H1 (cell line): Measurements from ENCODE around the gene NAA60. TPM values are rescaled to one million over a fixed set of nuclear protein-coding genes. Genes with fewer than 3 reads are reported as not detected.

Experiments used
- CTCF ChIA-PET: fragments of 300-600 bp; sonication (Branson Sonifier 250); formaldehyde crosslinking; loops from one replicate; lab custom pipeline; 2021; ENCODE audit not compliant: partially characterized antibody; lab: Charles Lee
- POLR2A ChIA-PET: fragments of 300-600 bp; sonication (Branson Sonifier 250); formaldehyde crosslinking; loops from one replicate; lab custom pipeline; 2021; ENCODE audit warnings: inconsistent platforms; ENCODE audit not compliant: partially characterized antibody; lab: Charles Lee
- DNase-seq, 2 experiments: peaks; one replicate each; pipeline versions ENCODE4 v3.0.0 to v3.0.0-alpha.2; 2010 to 2022; ENCODE audit warnings: low spot score in 2 of 2, low read depth in 1 of 2, mixed read lengths in 1 of 2
- FAIRE-seq: peaks from 2 replicates; lab custom pipeline; 2011; peaks lifted over from hg19 to GRCh38; lab: Jason Lieb, UNC
- H2AFZ ChIP-seq: 2 replicates; pipeline ENCODE4 v1.8.1; 2012; ENCODE audit warnings: low read length, inconsistent platforms
- H2AK5ac ChIP-seq: 2 replicates; pipeline ENCODE4 v1.6.1; 2013; ENCODE audit warnings: low read depth, low read length
- H2BK120ac ChIP-seq: replicated peaks from 2 replicates; pipeline ENCODE3; 2013; ENCODE audit warnings: low read depth, low read length, inconsistent platforms
- H2BK12ac ChIP-seq: 2 replicates; pipeline ENCODE4 v1.6.1; 2013; ENCODE audit warnings: low read depth, low read length
- H2BK15ac ChIP-seq: 2 replicates; pipeline ENCODE4 v1.6.1; 2013; ENCODE audit warnings: low read length
- H2BK20ac ChIP-seq: 2 replicates; pipeline ENCODE4 v1.6.1; 2013; ENCODE audit warnings: low read length
- H2BK5ac ChIP-seq: 2 replicates; pipeline ENCODE4 v1.6.1; 2013; ENCODE audit warnings: low read depth, low read length
- H3K14ac ChIP-seq: 2 replicates; pipeline ENCODE4 v1.6.1; 2013; ENCODE audit warnings: inconsistent platforms; ENCODE audit not compliant: insufficient read length
- H3K18ac ChIP-seq: 2 replicates; pipeline ENCODE4 v1.6.1; 2013; ENCODE audit warnings: low read length; ENCODE audit errors: extremely low read depth
- H3K23ac ChIP-seq: 2 replicates; pipeline ENCODE4 v1.6.1; 2013; ENCODE audit warnings: inconsistent platforms; ENCODE audit not compliant: insufficient read length
- H3K23me2 ChIP-seq: 2 replicates; pipeline ENCODE4 v1.6.1; 2013; ENCODE audit warnings: low read depth, low read length
- H3K27ac ChIP-seq: 2 replicates; pipeline ENCODE4 v1.6.1; 2011; ENCODE audit warnings: low read depth, low read length, inconsistent platforms
- H3K27me3 ChIP-seq, 4 experiments: replicated peaks in 1 of 4; 1 replicate in 1 of 4; 2 replicates in 3 of 4; pipeline versions ENCODE4 v1.6.1 to v1.8.1; 2011 to 2013; ENCODE audit warnings: low read length in 3 of 4, mild to moderate bottlenecking in 3 of 4, inconsistent platforms in 2 of 4, mixed read lengths in 2 of 4, moderate library complexity in 1 of 4; ENCODE audit not compliant: control insufficient read depth in 3 of 4, insufficient read depth in 3 of 4; ENCODE audit errors: extremely low read depth in 1 of 4
- H3K36me3 ChIP-seq, 4 experiments: 2 replicates each; pipeline versions ENCODE4 v1.6.1 to v1.8.1; 2011 to 2013; ENCODE audit warnings: mild to moderate bottlenecking in 4 of 4, low read length in 3 of 4, moderate library complexity in 2 of 4, control low read depth in 1 of 4, inconsistent platforms in 1 of 4; ENCODE audit not compliant: insufficient read depth in 4 of 4, control insufficient read depth in 2 of 4
- H3K4ac ChIP-seq: replicated peaks from 2 replicates; pipeline ENCODE3; 2013; ENCODE audit warnings: low read length, low read depth, mixed read lengths, inconsistent platforms; ENCODE audit not compliant: insufficient read length
- H3K4me1 ChIP-seq, 4 experiments: replicated peaks in 1 of 4; 1 replicate in 1 of 4; 2 replicates in 3 of 4; pipeline versions ENCODE4 v1.6.1 to v1.8.1; 2011 to 2013; ENCODE audit warnings: low read length in 3 of 4, inconsistent platforms in 2 of 4, mixed read lengths in 1 of 4; ENCODE audit not compliant: insufficient read depth in 4 of 4, control insufficient read depth in 3 of 4
- H3K4me2 ChIP-seq, 2 experiments: 2 replicates each; pipeline versions ENCODE4 v1.6.1 to v1.8.1; 2011 to 2013; ENCODE audit warnings: low read depth in 2 of 2, low read length in 2 of 2, control low read depth in 1 of 2, inconsistent platforms in 1 of 2, mild to moderate bottlenecking in 1 of 2; ENCODE audit not compliant: insufficient read depth in 1 of 2
- H3K4me3 ChIP-seq, 4 experiments: fragments of 200-600, 300-600 bp in 1 of 4; sonication (generic), shearing (Covaris generic), sonication (Bioruptor Twin) in 1 of 4; 2 replicates each; pipeline versions ENCODE4 v1.5.1 to v1.8.1; 2011 to 2016; ENCODE audit warnings: low read length in 4 of 4, low read depth in 3 of 4, control low read depth in 2 of 4, inconsistent platforms in 2 of 4, mild to moderate bottlenecking in 2 of 4, mixed read lengths in 1 of 4, moderate library complexity in 1 of 4; ENCODE audit not compliant: insufficient read depth in 2 of 4; ENCODE audit errors: extremely low read depth in 1 of 4
- H3K56ac ChIP-seq: replicated peaks from 2 replicates; pipeline ENCODE3; 2013; ENCODE audit warnings: low read depth, mild to moderate bottlenecking, mixed read lengths, low read length, inconsistent platforms; ENCODE audit not compliant: insufficient read length
- H3K79me1 ChIP-seq: 2 replicates; pipeline ENCODE4 v1.6.1; 2013; ENCODE audit warnings: low read depth, low read length, control low read depth
- H3K79me2 ChIP-seq, 2 experiments: 2 replicates each; pipeline versions ENCODE4 v1.6.1 to v1.8.1; 2012 to 2013; ENCODE audit warnings: low read length in 2 of 2, mild to moderate bottlenecking in 2 of 2, inconsistent platforms in 1 of 2; ENCODE audit not compliant: insufficient read depth in 2 of 2, control insufficient read depth in 1 of 2
- H3K9ac ChIP-seq, 4 experiments: replicated peaks in 1 of 4; 1 replicate in 1 of 4; 2 replicates in 3 of 4; pipeline versions ENCODE4 v1.6.1 to v1.8.1; 2011 to 2013; ENCODE audit warnings: low read depth in 3 of 4, low read length in 3 of 4, control low read depth in 2 of 4, mild to moderate bottlenecking in 2 of 4, moderate library complexity in 2 of 4, inconsistent platforms in 1 of 4; ENCODE audit errors: extremely low read depth in 1 of 4
- H3K9me3 ChIP-seq, 2 experiments: 2 replicates each; pipeline versions ENCODE4 v1.6.1 to v1.8.1; 2012 to 2013; ENCODE audit warnings: mild to moderate bottlenecking in 2 of 2, moderate library complexity in 2 of 2, control low read depth in 1 of 2, inconsistent platforms in 1 of 2, low read depth in 1 of 2, low read length in 1 of 2, mixed read lengths in 1 of 2; ENCODE audit not compliant: insufficient read depth in 2 of 2
- H4K20me1 ChIP-seq, 2 experiments: replicated peaks in 1 of 2; 2 replicates each; pipeline versions ENCODE3 to v1.8.1; 2011 to 2013; ENCODE audit warnings: inconsistent platforms in 2 of 2, low read length in 2 of 2, mild to moderate bottlenecking in 1 of 2; ENCODE audit not compliant: insufficient read depth in 2 of 2, control insufficient read depth in 1 of 2
- H4K5ac ChIP-seq: 2 replicates; pipeline ENCODE4 v1.6.1; 2013; ENCODE audit warnings: low read length, low read depth, mixed read lengths, inconsistent platforms; ENCODE audit not compliant: insufficient read length
- H4K8ac ChIP-seq: 2 replicates; pipeline ENCODE4 v1.8.0; 2013; ENCODE audit warnings: mild to moderate bottlenecking, moderate library complexity, low read length, inconsistent platforms; ENCODE audit not compliant: insufficient read depth; ENCODE audit errors: extremely low read depth
- H4K91ac ChIP-seq: replicated peaks from 2 replicates; pipeline ENCODE3; 2013; ENCODE audit warnings: low read length, mixed read lengths, inconsistent platforms; ENCODE audit not compliant: insufficient read length
- RAD21 ChIP-seq, 2 experiments: IDR thresholded peaks in 1 of 2; conservative IDR thresholded peaks in 1 of 2; 2 replicates each; pipeline ENCODE4 v1.6.1; 2011; ENCODE audit warnings: low read depth in 2 of 2, low read length in 2 of 2, improper control_type of control experiment in 1 of 2, inconsistent platforms in 1 of 2, mild to moderate bottlenecking in 1 of 2, moderate library complexity in 1 of 2
- SAP30 ChIP-seq: fragments of 300-600 bp; sonication (generic); IDR thresholded peaks from 2 replicates; pipeline ENCODE4 v1.7.1; 2012; ENCODE audit warnings: low read length, moderate library complexity, mild to moderate bottlenecking, inconsistent platforms; ENCODE audit not compliant: insufficient read depth, insufficient replicate concordance
- ZNF274 ChIP-seq: IDR thresholded peaks from 2 replicates; pipeline ENCODE4 v1.7.0; 2012; ENCODE audit warnings: low read length, borderline replicate concordance; ENCODE audit errors: extremely low read depth
- WGBS, 2 experiments: shearing (Covaris generic) in 1 of 2; methylation state at CpG; one replicate each; pipeline versions ENCODE4 v1.1.6 to v1.1.7; 2013 to 2015; ENCODE audit warnings: low lambda C conversion rate in 2 of 2, mixed read lengths in 2 of 2, inconsistent platforms in 1 of 2, low coverage in 1 of 2, missing lambda C conversion rate in 1 of 2; ENCODE audit not compliant: insufficient replicate concordance in 2 of 2, insufficient coverage in 1 of 2, insufficient read length in 1 of 2; ENCODE audit errors: extremely low coverage in 1 of 2, missing lambda C conversion rate in 1 of 2; 5-methylcytosine and 5-hydroxymethylcytosine counted together
- polyA plus RNA-seq, 7 experiments: library from polyadenylated mRNA; depleted of rRNA in 3 of 7; stranded (reverse) in 5 of 7; unstranded in 2 of 7; fragments of >200 nt in 5 of 7; fragments of 200-250 nt in 2 of 7; gene quantifications; 1 replicate in 5 of 7; 2 replicates in 1 of 7; 4 replicates in 1 of 7; pipeline versions ENCODE4 v1.2.1 to v1.2.3, GENCODE V29; 2011 to 2013; ENCODE audit warnings: missing spikeins in 2 of 7, mixed read lengths in 2 of 7
- total RNA-seq: library from RNA; stranded (reverse); fragmentation: NEBNext Ultra II Directional; extraction: Animal tissue kit (Norgen Biotek cat#: 25700); gene quantifications from 2 replicates; pipeline ENCODE4 v1.2.1, GENCODE V29; 2021
- TF ChIP-seq, protein P1 (sequence below), 3 experiments: IDR thresholded peaks; 1 replicate in 2 of 3; 2 replicates in 1 of 3; pipeline versions ENCODE4 v1.5.1 to v1.6.1; 2011; ENCODE audit warnings: low read length in 3 of 3, mild to moderate bottlenecking in 3 of 3, inconsistent platforms in 2 of 3, low read depth in 1 of 3, moderate library complexity in 1 of 3; ENCODE audit not compliant: insufficient read depth in 1 of 3; ENCODE audit errors: control extremely low read depth in 1 of 3

NAA60 gene
- total and polyA plus RNA-seq, 2 of the 8 experiments (the other 6 are each of a cell fraction or from before 2014, with no cell fraction given): 34.1 to 47.6 TPM

DNA sequence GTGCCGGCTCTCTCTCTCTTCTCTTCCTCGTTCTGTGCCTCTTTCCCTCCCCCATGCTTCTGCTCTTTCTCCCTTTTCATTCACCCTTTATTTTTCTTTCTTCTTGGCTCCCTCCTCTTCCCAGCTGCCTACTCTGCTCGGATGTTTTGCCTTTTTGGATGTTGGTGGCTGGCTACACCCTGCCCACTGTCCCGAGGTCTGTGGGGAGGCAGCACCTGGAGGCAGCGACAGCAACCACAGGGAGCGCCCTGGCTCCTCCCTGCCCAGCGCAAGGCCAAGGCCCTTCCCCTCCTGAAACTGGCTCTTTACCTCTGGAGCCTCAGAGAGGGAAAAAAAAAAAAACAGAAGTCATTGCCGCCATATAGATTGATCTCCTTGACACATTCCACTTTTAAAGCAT, 77.4 kb downstream of the NAA60 start:
- ChIA-PET POLR2A (no interaction called here), CTCF (interaction anchor here (0.6 to 1.2 kb wide), 4 partner anchors 9 to 57 kb away, joined by 3 to 5 read pairs (median 4); no protein-coding TSS in a partner anchor)
- no peak overlapping the region for H2AK5ac ChIP-seq
- H2BK15ac ChIP-seq: no peak overlapping the region
- H3K4me2 ChIP-seq: no peak overlapping the region
- H3K18ac ChIP-seq: no peak overlapping the region
- no peak overlapping the region for H3K27ac ChIP-seq
- no peaks in the 10 kb centered on the region for H3K23me2 ChIP-seq
- H2BK20ac ChIP-seq: no peak overlapping the region
- no peak overlapping the region for H3K23ac ChIP-seq
- H3K9ac ChIP-seq: no peak overlapping the region
- H4K8ac ChIP-seq: no peak overlapping the region
- no peaks in the 10 kb centered on the region for H3K79me1 ChIP-seq
- no peaks in the 10 kb centered on the region for H3K79me2 ChIP-seq
- peaks cover 3 to 17% (median 12%) of the 10 kb centered on the region in 4 experiments for H3K36me3 ChIP-seq
- H4K91ac ChIP-seq: no peak overlapping the region
- no peak overlapping the region for H2AFZ ChIP-seq
- no peak overlapping the region for H4K5ac ChIP-seq
- no peak for FAIRE-seq
- no peak overlapping the region for H2BK12ac ChIP-seq
- no peaks in the 10 kb centered on the region for H3K9me3 ChIP-seq
- H3K14ac ChIP-seq: no peak overlapping the region
- no peaks in the 10 kb centered on the region for H4K20me1 ChIP-seq
- WGBS, 2 experiments: 79% methylated on average over 8 of the region's 8 CpGs; no CpG with 5 or more reads in 1 of the 2 experiments
- H3K4ac ChIP-seq: no peak overlapping the region
- H3K4me1 ChIP-seq: no peaks in the 10 kb centered on the region
- no peak overlapping the region for H2BK120ac ChIP-seq
- no peaks in the 10 kb centered on the region for H3K27me3 ChIP-seq
- DNase-seq: no peak
- TF ChIP-seq SAP30: no peak
- TF ChIP-seq, protein P1, sequence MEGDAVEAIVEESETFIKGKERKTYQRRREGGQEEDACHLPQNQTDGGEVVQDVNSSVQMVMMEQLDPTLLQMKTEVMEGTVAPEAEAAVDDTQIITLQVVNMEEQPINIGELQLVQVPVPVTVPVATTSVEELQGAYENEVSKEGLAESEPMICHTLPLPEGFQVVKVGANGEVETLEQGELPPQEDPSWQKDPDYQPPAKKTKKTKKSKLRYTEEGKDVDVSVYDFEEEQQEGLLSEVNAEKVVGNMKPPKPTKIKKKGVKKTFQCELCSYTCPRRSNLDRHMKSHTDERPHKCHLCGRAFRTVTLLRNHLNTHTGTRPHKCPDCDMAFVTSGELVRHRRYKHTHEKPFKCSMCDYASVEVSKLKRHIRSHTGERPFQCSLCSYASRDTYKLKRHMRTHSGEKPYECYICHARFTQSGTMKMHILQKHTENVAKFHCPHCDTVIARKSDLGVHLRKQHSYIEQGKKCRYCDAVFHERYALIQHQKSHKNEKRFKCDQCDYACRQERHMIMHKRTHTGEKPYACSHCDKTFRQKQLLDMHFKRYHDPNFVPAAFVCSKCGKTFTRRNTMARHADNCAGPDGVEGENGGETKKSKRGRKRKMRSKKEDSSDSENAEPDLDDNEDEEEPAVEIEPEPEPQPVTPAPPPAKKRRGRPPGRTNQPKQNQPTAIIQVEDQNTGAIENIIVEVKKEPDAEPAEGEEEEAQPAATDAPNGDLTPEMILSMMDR (IDR thresholded peaks at IDR 0.05; ENCODE audit: control extremely low read depth in 1 of 3, insufficient read depth in 1 of 3, low read depth in 1 of 3, low read length in 3 of 3): peak; percentile 11 to 21 (median 11); a peak in 3 of 4 replicates
- no peak for TF ChIP-seq ZNF274
- TF ChIP-seq RAD21 (IDR thresholded peaks at IDR 0.05 in 1 of 2, conservative IDR thresholded peaks at IDR 0.05 in 1 of 2; ENCODE audit: low read depth in 2 of 2, low read length in 2 of 2): peak; percentile 20 to 21; a peak in 2 of 4 replicates
- no peak overlapping the region for H2BK5ac ChIP-seq
- H3K4me3 ChIP-seq: no peak overlapping the region
- H3K56ac ChIP-seq: no peak overlapping the region
